Breast epithelium (tissue), 3 donors: ENCODE measurements around the gene STX2.

Experiments used
- CTCF ChIP-seq, 3 donors: fragments of 450-650 bp; IDR thresholded peaks; one replicate each; pipeline ENCODE4 v1.5.1; 2016 to 2017; ENCODE audit warnings: antibody characterized with exemption in 3 of 3, mild to moderate bottlenecking in 3 of 3, moderate library complexity in 3 of 3
- POLR2A ChIP-seq: fragments of 450-650 bp; IDR thresholded peaks from one replicate; pipeline ENCODE4 v1.6.1; 2016; ENCODE audit warnings: antibody characterized with exemption, mild to moderate bottlenecking, moderate library complexity
- POLR2AphosphoS5 ChIP-seq, 3 donors: sonication (generic); formaldehyde crosslinking; IDR thresholded peaks; one replicate each; pipeline ENCODE4 v1.6.1; 2017; ENCODE audit warnings: antibody characterized with exemption in 3 of 3

GRCh38 chr12:130835436-130835835, 3.6 kb downstream of the STX2 start:
- no peak for TF ChIP-seq CTCF (IDR thresholded peaks at IDR 0.05)
- TF ChIP-seq POLR2AphosphoS5 (IDR thresholded peaks at IDR 0.05), result no peak
- TF ChIP-seq POLR2A, result no peak
